ENCODE results near the gene RBM46.
"Not testable (repeated sequence)": the region's sequence is repeated elsewhere in the genome, so short reads cannot be mapped to it uniquely, and the experiment has no call there.

Gene RBM46

GRCh38 chr4:154838155-154838554 lies 57.1 kb downstream of the RBM46 start:
- no peak for DNase-seq

GRCh38 chr4:154838694-154839093 lies 57.6 kb downstream of the RBM46 start:
- no peak for DNase-seq

GRCh38 chr4:154854362-154854761 lies 73.3 kb downstream of the RBM46 start:
- DNase-seq: no peak

GRCh38 chr4:154858166-154858565 lies 77.1 kb downstream of the RBM46 start:
- no peak for DNase-seq

- no peak for DNase-seq
These were observed 87.5 kb downstream of the RBM46 start for GRCh38 chr4:154868414-154869194.

GRCh38 chr4:154869301-154869700 lies 88.2 kb downstream of the RBM46 start:
- no peak for DNase-seq

- DNase-seq: no peak
These were observed 91.1 kb downstream of the RBM46 start for GRCh38 chr4:154872198-154872597.

GRCh38 chr4:154874049-154874448 lies 93.0 kb downstream of the RBM46 start:
- DNase-seq: not testable (repeated sequence)

- DNase-seq: peak; percentile 29
These were observed 96.2 kb downstream of the RBM46 start for GRCh38 chr4:154877110-154877760.
